ENCODE data around the gene UBASH3A.

DNA sequence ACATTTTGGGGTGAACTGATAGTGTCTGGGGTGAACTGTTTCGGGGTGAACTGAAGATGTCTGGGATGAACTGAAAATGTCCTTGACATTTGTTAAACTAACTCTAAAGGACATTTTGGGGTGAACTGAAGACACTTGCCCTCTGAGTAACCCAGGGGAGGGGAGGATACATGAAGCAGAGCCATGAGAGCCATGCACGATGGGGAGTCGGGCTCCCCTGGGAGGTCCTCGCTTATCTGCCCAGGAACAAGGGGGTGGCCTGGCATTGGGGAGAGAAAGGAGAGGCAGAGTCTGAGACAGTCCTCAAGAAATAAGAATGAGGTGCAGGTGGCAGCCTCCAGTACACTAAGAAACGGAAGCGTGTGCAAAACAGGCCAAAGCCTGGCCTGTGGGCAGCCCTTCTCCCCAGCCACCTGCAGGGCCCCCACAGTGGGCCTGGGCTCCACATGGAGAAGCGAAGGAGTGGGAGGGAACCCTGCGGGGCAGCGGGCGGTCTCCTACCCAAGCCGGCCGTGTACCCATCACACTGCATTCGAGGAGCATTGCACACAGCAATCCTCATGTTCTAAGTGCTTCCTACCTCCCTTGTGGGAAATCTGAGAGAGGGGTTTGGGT, 68.1 kb downstream of the UBASH3A start:
- TF ChIP-seq, protein P1, sequence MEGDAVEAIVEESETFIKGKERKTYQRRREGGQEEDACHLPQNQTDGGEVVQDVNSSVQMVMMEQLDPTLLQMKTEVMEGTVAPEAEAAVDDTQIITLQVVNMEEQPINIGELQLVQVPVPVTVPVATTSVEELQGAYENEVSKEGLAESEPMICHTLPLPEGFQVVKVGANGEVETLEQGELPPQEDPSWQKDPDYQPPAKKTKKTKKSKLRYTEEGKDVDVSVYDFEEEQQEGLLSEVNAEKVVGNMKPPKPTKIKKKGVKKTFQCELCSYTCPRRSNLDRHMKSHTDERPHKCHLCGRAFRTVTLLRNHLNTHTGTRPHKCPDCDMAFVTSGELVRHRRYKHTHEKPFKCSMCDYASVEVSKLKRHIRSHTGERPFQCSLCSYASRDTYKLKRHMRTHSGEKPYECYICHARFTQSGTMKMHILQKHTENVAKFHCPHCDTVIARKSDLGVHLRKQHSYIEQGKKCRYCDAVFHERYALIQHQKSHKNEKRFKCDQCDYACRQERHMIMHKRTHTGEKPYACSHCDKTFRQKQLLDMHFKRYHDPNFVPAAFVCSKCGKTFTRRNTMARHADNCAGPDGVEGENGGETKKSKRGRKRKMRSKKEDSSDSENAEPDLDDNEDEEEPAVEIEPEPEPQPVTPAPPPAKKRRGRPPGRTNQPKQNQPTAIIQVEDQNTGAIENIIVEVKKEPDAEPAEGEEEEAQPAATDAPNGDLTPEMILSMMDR (IDR thresholded peaks at IDR 0.05), result no peak
- TF ChIP-seq POLR2A (IDR thresholded peaks at IDR 0.05), result no peak

Measured in Peyer's patch (tissue), 4 donors.